B cell (primary cell): Measurements from ENCODE around the gene GTF2I.

Experiments
- EZH2 ChIP-seq: IDR thresholded peaks from 2 replicates; pipeline ENCODE4 v1.6.1; 2012; ENCODE audit warnings: borderline replicate concordance, low read depth, mild to moderate bottlenecking, moderate library complexity, low read length; ENCODE audit not compliant: insufficient read depth, poor library complexity, severe bottlenecking
- TF ChIP-seq, protein P1 (sequence below): fragments of 200-600 bp; IDR thresholded peaks from one replicate; pipeline ENCODE4 v1.8.0; 2022; ENCODE audit warnings: antibody characterized with exemption, mild to moderate bottlenecking

DNA sequence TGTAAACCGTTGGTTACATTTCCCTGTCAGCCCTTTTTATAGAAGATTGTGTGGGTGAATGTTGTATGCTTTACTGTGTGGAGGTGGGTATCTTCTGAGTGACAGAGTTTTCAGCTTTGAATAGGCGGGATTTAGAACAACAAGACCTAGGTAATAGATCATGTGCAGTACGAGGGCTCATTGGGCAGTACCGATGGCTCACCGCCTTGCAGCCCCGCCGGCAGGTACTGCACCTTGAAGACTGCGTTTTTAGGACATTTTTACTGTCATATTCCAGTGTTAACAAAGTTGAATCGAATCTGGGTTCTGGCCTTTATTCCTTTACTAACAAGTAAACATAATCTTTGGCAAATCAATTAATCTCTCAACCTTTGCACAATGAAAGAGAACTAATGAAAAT is 60.4 kb downstream of the GTF2I start:
- TF ChIP-seq, protein P1, sequence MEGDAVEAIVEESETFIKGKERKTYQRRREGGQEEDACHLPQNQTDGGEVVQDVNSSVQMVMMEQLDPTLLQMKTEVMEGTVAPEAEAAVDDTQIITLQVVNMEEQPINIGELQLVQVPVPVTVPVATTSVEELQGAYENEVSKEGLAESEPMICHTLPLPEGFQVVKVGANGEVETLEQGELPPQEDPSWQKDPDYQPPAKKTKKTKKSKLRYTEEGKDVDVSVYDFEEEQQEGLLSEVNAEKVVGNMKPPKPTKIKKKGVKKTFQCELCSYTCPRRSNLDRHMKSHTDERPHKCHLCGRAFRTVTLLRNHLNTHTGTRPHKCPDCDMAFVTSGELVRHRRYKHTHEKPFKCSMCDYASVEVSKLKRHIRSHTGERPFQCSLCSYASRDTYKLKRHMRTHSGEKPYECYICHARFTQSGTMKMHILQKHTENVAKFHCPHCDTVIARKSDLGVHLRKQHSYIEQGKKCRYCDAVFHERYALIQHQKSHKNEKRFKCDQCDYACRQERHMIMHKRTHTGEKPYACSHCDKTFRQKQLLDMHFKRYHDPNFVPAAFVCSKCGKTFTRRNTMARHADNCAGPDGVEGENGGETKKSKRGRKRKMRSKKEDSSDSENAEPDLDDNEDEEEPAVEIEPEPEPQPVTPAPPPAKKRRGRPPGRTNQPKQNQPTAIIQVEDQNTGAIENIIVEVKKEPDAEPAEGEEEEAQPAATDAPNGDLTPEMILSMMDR = no peak
- no peak for TF ChIP-seq EZH2
